Measurements from ENCODE around the gene MAN1C1.

MAN1C1 gene

GRCh38 chr1:25813071-25813733 is 196.6 kb downstream of the MAN1C1 start:
- Histone ChIP-seq H3K4me3 (no peak overlapping the region), H3K27ac (no peak overlapping the region)

GRCh38 chr1:25813734-25814471 is 197.3 kb downstream of the MAN1C1 start:
- Histone ChIP-seq H3K27ac (no peak overlapping the region), H3K4me3 (no peak overlapping the region)

- no peak overlapping the region for H3K27ac ChIP-seq
- H3K4me3 ChIP-seq = no peak overlapping the region
Observed at GRCh38 chr1:25814549-25815087, 198.0 kb downstream of the MAN1C1 start.

GRCh38 chr1:25815208-25816111 is 198.9 kb downstream of the MAN1C1 start:
- Histone ChIP-seq H3K4me3 (no peak overlapping the region), H3K27ac (no peak overlapping the region)

DNA sequence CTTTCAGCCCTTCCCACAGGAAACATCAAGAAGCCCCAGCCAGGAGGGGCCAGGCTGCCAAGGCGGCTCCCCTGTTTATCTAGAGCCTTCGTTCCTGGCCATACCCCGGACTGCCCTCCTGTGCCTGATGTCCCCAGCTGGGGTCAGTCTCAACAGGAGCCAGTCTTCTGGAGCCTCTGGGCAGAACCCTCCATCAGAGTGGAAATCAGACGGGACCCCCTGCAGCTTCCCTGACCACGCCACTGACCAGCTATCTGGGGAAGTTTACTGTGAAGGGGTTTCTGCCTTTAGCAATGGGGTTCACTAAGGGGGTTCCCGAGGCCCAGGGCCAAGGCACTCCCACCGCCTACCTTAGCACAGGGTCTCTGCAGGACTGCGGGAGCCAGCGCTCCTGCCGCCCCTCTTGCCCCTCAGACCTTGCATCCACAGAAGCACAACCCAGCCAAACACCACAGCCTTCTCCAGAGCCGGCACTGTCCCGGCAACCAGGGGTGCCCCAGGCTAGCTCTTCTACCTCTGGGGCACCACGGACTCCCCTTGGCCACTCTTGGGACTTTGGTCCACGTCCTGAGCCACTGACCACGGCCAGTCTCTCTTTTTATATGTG is 199.6 kb downstream of the MAN1C1 start:
- Histone ChIP-seq H3K4me3 (no peak overlapping the region), H3K27ac (no peak overlapping the region)

DNA sequence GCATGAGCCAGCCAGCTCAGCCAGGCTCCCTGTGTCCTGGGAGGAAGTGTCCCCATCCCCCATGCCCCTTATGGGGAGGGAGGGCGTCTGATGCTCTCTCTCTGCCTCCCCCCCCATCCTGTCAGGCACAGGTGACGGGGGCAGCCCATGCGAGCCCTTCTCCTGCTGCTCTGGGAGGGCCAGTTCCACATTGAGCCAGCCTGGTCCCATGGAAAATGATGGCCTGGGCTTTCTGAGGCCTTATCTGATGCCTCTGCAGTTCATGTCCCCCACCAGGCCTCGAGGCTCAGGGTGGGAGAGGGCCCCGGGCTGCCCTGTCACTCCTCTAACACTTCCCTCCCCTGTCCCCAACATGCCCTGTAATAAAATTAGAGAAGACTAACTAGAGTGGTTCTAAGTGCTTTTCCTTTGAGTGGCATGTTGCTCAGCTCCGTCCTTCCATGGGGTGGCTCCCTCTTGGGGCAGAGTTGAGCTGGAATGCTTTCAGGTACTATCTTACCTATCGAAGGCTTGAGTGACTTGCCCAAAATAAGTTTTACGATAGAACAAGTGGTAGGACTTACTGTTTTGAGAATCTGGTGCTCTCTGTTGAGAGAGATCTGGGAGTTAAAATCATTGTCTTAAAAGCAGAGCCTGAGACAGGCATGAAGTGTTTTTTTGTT is 201.4 kb downstream of the MAN1C1 start:
- Histone ChIP-seq H3K4me3 (no peak overlapping the region), H3K27ac (peak overlapping the region in 11 of 21 experiments; percentile 33 to 97 (median 94))

DNA sequence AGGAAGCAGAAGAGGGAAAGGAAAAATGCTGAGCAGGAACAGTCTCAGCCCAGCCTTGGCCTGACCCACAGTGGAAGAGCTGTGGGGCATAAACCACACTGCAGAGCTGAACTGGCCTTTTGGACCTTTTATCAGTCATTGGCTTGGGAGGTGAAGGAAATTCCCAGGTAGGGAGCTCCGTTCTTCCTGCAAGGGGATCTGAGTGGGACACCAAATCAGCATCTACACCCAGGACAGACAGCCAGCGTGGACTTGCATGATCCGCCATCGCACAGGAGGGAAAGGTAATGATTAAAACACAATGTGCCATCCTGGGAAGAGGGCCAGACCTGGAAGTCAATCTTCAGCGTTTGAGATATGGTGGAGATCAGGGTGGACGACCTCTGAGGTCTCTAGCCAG is 202.0 kb downstream of the MAN1C1 start:
- peak overlapping the region in 2 of 7 experiments; percentile 92 to 98 for H3K4me3 ChIP-seq
- peak overlapping the region in 15 of 21 experiments; percentile 28 to 97 (median 93) for H3K27ac ChIP-seq

GRCh38 chr1:25819491-25820246 is 203.1 kb downstream of the MAN1C1 start, which contains the start of gene MTFR1L:
TSS of gene MTFR1L (plus strand) at chr1:25819954. CDS start at chr1:25823105, 3,151 bp downstream.
- H3K27ac ChIP-seq = peak within 1 kb of the TSS; percentile 53 to 97 (median 91)
- H3K4me3 ChIP-seq = peak within 1 kb of the TSS; percentile 81 to 99 (median 94)

GRCh38 chr1:25820247-25821111 is 203.9 kb downstream of the MAN1C1 start:
- Histone ChIP-seq H3K27ac (peak overlapping the region; percentile 53 to 97 (median 91)), H3K4me3 (peak overlapping the region; percentile 81 to 99 (median 94))

GRCh38 chr1:25821112-25821476 is 204.5 kb downstream of the MAN1C1 start:
- peak overlapping the region in 18 of 21 experiments; percentile 84 to 97 (median 92) for H3K27ac ChIP-seq

GRCh38 chr1:25821630-25822091 is 205.1 kb downstream of the MAN1C1 start:
- Histone ChIP-seq H3K27ac (peak overlapping the region in 9 of 21 experiments; percentile 84 to 96 (median 93)), H3K4me3 (peak overlapping the region in 1 of 7 experiments; percentile 98)

More at GRCh38 chr1:25821112-25821476, 204.5 kb downstream of the MAN1C1 start:
- H3K4me3 ChIP-seq = peak overlapping the region; percentile 81 to 99 (median 94)

DNA sequence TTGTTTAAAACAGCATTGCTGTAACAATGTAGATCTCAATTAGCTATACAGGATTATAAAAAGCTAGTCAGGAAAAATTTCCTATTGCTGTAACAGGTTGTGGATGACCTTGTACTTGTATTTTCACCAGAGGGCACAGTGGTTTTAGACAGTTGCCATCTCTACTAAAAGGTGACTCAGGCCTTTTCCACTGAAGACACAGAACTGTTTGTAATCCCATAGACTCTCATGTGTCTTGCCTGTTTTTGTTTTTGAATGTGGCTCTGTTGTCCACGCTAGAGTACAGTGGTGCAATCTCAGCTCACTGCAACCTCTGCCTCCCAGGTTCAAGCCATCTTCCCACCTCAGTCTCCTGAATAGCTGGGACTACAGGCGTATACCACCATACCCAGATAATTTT is 209.0 kb downstream of the MAN1C1 start:
- no peak overlapping the region for H3K27ac ChIP-seq
- H3K4me3 ChIP-seq = no peak overlapping the region

DNA sequence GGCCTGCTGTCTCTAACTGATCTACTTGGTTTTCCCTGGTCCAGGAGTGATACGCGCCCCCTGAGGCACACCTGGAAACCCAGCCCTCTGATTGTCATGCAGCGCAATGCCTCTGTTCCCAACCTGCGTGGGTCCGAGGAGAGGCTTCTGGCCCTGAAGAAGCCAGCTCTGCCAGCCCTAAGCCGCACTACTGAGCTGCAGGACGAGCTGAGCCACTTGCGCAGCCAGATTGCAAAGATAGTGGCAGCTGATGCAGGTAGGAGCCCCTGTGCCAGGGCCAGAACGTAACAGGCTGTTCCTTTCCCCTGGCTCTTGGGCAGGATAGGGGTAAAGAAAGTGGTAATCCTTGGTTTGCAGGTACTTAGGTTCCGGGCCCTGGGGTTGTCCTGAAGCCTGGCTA is 210.0 kb downstream of the MAN1C1 start:
- H3K27ac ChIP-seq = no peak overlapping the region

DNA sequence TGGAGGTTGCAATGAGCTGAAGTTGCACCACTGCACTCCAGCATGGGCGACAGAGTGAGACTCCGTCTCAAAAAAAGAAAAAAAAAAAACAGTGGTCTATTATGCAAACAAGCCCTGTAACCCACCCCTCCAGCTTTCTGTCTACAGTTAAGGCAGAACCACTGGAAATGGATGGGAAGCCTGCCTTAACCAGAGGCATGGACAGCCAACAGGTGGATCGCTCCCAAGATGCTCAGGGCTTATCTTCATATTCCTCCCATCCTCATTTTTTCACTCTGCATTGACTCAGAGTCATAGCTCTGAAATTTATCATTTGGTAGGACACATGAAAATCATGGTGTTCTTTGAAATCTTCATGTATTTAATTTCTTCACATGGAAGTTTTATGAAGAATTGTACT is 211.9 kb downstream of the MAN1C1 start:
- H3K4me3 ChIP-seq = no peak overlapping the region
- no peak overlapping the region for H3K27ac ChIP-seq

More for the DNA sequence above, 210.0 kb downstream of the MAN1C1 start:
- H3K4me3 ChIP-seq = no peak overlapping the region

DNA sequence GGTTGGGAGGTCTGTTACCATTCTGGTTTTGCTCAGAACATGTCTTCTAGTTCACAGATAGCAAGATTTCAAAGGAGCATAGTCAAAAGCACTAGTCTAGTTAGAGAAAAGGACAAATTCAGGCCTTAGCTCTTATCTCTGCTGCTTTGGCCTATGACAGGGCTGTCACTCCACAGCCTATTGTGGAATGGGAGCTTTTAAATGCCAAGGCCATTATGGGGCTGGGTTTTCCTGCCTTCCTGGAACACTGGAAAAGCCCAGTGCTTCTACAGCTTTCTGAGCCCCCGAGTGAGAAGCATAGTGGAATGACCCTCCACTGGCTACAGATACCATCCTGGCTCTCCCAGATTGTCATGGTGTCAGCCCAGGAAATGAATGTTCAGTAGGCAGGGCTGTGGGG is 212.5 kb downstream of the MAN1C1 start:
- Histone ChIP-seq H3K27ac (no peak overlapping the region), H3K4me3 (no peak overlapping the region)

GRCh38 chr1:25831569-25832196 is 215.1 kb downstream of the MAN1C1 start:
- no peak overlapping the region for H3K27ac ChIP-seq

More at GRCh38 chr1:25831569-25832196, 215.1 kb downstream of the MAN1C1 start:
- no peak overlapping the region for H3K4me3 ChIP-seq
